OCI-LY1 (cell line): ENCODE measurements around the gene HMGB3.

Source experiments
- CTCF ChIP-seq: fragments of 200-600 bp; sonication (generic), shearing (Covaris generic); IDR thresholded peaks from 2 replicates; pipeline ENCODE4 v1.5.1; 2017; ENCODE audit warnings: mild to moderate bottlenecking, antibody characterized with exemption, low read length, moderate library complexity, mixed read lengths
- EZH2 ChIP-seq: fragments of 200-600 bp; sonication (generic), shearing (Covaris generic); IDR thresholded peaks from 2 replicates; pipeline ENCODE4 v1.8.0; 2017; ENCODE audit warnings: borderline replicate concordance, mixed run types, mild to moderate bottlenecking, antibody characterized with exemption, low read length, moderate library complexity, mixed read lengths

- no peak for TF ChIP-seq CTCF
- no peak for TF ChIP-seq EZH2
Observed at GRCh38 chrX:150934453-150934852, 48.7 kb upstream of the HMGB3 start.
